GM10266 (cell line): Measurements from ENCODE around the gene DDI1.

Experiments used
- DNase-seq: peaks from one replicate; pipeline ENCODE4 v3.0.0; 2012; ENCODE audit errors: extremely low spot score
- TF ChIP-seq, protein P1 (sequence below): IDR thresholded peaks from 2 replicates; pipeline ENCODE4 v1.5.1; 2012; ENCODE audit warnings: mild to moderate bottlenecking, low read depth; ENCODE audit not compliant: control insufficient read depth, insufficient read depth; ENCODE audit errors: missing control alignments

The DDI1 gene

DNA sequence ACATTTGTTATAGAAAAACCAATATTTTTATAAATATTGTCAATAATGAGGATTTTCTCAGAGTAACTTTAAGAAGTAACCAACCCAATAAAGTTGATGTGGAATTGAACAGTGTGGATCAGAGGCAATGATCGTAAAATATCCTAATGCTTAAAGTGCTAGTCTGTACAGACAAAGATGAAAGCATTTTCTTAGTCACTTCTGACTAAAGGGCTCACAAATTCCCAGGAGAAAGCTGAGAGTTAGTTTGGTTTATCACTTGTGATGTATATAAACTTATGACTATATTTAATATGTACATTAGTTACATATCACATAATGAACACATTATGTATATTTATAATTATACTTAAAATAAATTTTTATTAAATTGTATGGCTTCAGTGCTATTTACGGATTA lies 25.4 kb upstream of the DDI1 start:
- TF ChIP-seq, protein P1, sequence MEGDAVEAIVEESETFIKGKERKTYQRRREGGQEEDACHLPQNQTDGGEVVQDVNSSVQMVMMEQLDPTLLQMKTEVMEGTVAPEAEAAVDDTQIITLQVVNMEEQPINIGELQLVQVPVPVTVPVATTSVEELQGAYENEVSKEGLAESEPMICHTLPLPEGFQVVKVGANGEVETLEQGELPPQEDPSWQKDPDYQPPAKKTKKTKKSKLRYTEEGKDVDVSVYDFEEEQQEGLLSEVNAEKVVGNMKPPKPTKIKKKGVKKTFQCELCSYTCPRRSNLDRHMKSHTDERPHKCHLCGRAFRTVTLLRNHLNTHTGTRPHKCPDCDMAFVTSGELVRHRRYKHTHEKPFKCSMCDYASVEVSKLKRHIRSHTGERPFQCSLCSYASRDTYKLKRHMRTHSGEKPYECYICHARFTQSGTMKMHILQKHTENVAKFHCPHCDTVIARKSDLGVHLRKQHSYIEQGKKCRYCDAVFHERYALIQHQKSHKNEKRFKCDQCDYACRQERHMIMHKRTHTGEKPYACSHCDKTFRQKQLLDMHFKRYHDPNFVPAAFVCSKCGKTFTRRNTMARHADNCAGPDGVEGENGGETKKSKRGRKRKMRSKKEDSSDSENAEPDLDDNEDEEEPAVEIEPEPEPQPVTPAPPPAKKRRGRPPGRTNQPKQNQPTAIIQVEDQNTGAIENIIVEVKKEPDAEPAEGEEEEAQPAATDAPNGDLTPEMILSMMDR = no peak
- no peak for DNase-seq

DNA sequence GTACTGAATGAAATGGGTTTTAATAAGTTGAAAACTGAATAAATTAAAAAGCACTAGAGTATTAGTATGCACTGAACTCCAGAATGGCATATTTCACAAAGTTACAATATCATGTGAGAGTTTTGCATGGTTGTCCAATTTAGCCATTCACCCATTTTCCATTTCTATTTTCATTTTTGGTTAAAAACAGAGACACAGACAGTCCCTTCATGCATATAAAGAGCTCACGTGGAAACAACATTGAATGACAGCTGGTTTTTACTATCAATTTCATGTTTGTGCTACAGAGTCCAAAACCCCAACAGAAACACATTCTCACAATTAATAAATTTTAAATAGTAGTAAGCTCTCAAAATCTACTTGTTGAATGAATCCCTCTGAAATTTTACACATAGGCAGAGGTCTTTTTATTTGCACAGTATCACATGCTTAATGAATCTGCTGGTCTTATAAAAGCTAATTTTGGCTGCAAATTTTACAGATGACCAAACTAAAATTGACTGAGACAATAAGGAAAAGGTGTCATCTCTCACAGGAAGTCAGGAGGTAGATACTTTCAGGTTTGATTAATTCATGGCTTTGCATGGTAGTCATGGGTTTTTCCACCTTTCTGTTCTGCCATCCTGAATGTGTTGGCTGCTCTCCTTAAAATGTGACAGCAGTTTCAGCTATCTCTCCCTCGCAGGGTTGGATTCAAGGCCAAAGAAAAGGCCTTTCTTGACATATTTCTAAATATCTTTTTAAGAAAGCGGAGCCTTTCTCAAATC lies 20.6 kb upstream of the DDI1 start:
- DNase-seq = no peak
- TF ChIP-seq, protein P1 = no peak

DNA sequence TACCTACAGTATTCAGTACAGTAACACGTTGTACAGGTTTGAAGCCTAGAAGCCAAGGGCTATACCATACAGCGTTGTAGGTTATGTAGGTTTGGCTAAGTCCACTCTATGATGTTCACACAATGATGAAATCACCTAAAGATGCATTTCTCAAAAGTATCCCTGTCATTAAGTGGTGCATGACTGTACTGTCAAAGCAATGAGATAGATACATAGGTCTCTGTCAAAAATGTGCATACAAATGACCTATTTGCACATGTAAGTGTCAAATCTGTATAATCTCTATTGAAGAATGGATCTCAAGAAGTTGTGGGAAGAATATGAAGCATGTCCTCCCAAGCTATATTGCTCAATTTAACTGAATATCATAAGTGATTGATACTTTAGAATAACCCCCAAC lies 11.9 kb upstream of the DDI1 start:
- DNase-seq = no peak
- TF ChIP-seq, protein P1 = no peak

DNA sequence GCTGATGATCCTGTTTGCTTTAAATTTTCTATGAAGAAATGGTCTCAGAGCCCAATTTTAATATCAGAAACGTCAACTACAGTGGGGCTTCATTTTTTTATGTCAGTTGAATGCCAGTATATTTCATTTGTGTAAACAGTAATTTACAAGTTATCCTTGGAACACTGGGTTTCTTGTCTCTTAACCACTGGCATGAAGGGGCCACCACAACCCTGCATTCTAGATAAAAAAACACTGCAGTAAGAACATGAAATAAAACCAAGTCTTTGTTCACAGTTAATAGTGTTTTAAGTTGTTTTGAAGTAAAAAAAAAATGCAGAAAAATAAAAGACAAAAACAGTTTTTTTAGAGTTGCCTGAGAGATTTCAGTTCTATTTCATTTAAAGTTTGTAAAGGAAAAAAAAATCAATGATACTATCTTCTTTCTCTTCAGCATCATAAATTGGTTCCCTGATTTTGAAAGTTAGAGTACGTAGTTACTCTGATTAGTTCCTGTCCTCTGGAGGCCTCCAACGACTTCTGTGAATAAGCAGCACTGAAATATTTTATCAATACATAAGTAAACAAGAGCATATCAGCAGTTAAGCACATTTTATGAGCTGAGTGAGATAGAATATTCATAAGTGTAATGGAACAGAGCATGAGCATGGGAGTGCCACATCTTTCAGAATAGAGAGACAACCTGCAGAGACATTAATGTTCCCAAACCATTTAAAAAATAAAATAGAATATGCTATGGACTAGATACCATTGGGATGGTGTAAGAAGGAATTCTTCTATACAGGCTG lies 7.8 kb upstream of the DDI1 start:
- DNase-seq = no peak
- TF ChIP-seq, protein P1 = no peak

DNA sequence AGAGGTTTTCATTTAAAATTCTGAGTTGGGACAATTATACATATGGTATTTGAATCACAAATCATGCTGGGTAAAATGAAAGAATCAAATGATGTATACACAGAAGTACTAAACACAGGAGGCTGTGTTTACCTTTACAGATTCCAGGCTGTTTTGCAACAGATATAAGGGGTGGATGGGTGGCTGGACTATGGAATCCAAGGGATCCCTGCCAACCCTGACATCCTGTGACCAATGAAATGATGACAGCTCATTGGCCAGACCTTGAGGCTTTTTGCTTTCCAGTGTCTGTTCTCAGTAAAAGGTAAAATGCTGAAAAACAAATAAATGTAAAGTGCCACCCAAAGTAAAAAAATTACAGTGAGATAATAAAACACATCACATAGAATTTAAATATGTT lies 3.3 kb upstream of the DDI1 start:
- DNase-seq = no peak
- TF ChIP-seq, protein P1 = no peak

DNA sequence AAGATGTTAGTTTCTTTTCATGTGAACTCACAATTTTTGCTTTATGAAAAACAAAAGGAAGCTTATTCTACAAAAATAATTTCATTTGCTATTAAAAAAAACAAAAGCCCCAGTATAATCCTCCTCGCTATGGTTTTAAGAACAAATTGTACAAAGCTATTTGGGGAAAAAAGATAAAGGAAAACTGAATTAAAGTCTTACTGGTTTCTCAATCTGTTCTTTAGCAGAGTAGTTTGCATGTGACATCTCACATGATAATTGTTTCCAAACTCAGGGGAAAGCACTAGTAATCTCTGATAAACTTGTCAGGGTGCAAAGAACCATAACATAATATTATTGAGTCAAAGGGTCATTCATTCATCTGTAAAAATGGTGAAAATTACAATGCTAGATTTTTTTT lies 2.9 kb upstream of the DDI1 start:
- TF ChIP-seq, protein P1 = no peak
- DNase-seq = no peak

DNA sequence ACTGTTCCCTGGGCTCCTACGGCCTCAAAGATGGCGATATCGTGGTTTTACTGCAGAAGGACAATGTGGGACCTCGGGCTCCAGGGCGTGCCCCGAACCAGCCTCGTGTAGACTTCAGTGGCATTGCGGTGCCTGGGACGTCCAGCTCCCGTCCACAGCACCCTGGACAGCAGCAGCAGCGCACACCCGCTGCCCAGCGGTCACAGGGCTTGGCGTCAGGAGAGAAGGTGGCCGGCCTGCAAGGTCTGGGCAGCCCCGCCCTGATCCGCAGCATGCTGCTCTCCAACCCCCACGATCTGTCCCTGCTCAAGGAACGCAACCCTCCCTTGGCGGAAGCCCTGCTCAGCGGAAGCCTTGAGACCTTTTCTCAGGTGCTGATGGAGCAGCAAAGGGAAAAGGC lies 555 bp downstream of the DDI1 start:
- TF ChIP-seq, protein P1 = no peak
- DNase-seq = no peak
